ENCODE results near the gene BABAM2. TPM values are rescaled to one million over a fixed set of nuclear protein-coding genes. Genes with fewer than 3 reads are reported as not detected.

The BABAM2 gene
- total RNA-seq, 1 experiment from 2014 or later = 16.3 TPM

DNA sequence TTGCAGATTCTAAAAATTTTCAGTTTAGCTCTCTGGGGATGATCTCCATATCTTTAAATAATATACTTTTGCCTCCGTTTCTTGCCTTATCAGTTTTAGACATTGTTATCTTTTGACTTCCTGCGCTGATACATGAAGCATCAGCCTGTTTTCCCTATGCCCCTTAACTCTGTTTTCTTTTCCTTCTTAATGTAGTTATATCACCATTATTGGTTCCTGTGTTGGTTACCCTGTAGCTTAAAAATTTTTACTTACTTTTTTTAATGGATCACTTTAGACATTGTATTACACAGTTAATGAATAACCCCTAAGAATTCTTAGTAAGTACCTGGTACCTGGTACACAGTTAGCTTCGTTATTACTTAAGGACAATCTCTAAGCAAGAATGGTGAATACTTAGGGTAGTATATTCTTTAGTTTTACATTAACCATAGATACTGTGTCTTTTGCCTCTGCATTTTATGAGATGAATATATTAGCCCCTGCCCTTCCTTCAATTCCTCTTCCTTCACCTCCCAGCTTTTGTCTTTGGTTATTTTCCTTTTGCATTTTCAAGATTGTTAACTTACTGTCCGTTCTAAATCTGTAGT is 40.9 kb downstream of the BABAM2 start:
- no peak overlapping the region for H3K4me3 ChIP-seq (ENCODE audit: low read length)
- no TSS peak for BruUV-seq (replicated peaks)
- H3K9me2 ChIP-seq (replicated peaks; ENCODE audit: low read length) = no peaks in the 10 kb centered on the region
- no peaks in the 10 kb centered on the region for H3K27me3 ChIP-seq (ENCODE audit: low read length)
- H3K4me2 ChIP-seq (ENCODE audit: low read length) = peak overlapping the region; percentile 54
- no peak for TF ChIP-seq EZH2phosphoT487 (IDR thresholded peaks at IDR 0.05; ENCODE audit: borderline replicate concordance, low read length)
- TF ChIP-seq, protein P1, sequence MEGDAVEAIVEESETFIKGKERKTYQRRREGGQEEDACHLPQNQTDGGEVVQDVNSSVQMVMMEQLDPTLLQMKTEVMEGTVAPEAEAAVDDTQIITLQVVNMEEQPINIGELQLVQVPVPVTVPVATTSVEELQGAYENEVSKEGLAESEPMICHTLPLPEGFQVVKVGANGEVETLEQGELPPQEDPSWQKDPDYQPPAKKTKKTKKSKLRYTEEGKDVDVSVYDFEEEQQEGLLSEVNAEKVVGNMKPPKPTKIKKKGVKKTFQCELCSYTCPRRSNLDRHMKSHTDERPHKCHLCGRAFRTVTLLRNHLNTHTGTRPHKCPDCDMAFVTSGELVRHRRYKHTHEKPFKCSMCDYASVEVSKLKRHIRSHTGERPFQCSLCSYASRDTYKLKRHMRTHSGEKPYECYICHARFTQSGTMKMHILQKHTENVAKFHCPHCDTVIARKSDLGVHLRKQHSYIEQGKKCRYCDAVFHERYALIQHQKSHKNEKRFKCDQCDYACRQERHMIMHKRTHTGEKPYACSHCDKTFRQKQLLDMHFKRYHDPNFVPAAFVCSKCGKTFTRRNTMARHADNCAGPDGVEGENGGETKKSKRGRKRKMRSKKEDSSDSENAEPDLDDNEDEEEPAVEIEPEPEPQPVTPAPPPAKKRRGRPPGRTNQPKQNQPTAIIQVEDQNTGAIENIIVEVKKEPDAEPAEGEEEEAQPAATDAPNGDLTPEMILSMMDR (conservative IDR thresholded peaks at IDR 0.05; ENCODE audit: low read depth, low read length) = no peak
- TF ChIP-seq EZH2 (IDR thresholded peaks at IDR 0.05; ENCODE audit: low read length, unreplicated experiment) = no peak
- H3K36me3 ChIP-seq (ENCODE audit: low read depth, low read length) = 0 out of 2 replicates have a peak, but pooled peaks cover 5% of the 10 kb centered on the region
- H3K9me3 ChIP-seq (ENCODE audit: low read length) = no peaks in the 10 kb centered on the region
- no peaks in the 10 kb centered on the region for H3K79me2 ChIP-seq (ENCODE audit: low read length)
- no peak for DNase-seq
- no peak for ATAC-seq
- H3K4me1 ChIP-seq (ENCODE audit: insufficient read depth, low read length) = peaks cover 19% of the 10 kb centered on the region
- intact Hi-C loops (cut with micrococcal nuclease) = no loop called here
- peaks cover 5% of the 10 kb centered on the region for H3F3A ChIP-seq (ENCODE audit: low read length, unreplicated experiment)
- no peak overlapping the region for H3K9ac ChIP-seq (ENCODE audit: low read length)
- CTCF ChIA-PET = no interaction called here
- H4K20me1 ChIP-seq (ENCODE audit: low read length) = no peaks in the 10 kb centered on the region
- no peak overlapping the region for H3K27ac ChIP-seq (ENCODE audit: low read length)
- POLR2A ChIA-PET (ENCODE audit: unreplicated experiment) = interaction anchor here (0.6 kb wide), 1 partner anchor 158 kb away, joined by 3 read pairs; no protein-coding TSS in a partner anchor
- no peak overlapping the region for H2AFZ ChIP-seq (ENCODE audit: low read length)

DNA sequence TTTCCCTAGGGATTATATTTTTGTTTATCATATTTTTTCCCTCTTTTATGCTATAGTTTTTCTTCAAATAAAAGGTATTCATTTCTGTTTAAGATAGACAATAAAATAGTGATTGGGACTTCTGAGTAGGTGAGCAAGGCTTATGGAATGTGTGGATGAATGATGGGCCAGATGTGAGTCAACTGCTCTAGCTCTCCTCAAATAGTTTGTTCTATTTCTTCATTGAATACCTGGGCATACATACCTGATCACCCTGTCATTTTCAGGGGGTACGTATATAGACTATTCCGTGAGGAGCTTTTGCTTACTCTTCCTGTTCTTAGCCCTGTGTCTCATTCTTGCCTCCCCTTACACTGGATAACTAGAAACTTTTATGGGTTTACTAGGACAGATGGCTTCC is 41.9 kb downstream of the BABAM2 start:
- intact Hi-C loops (cut with micrococcal nuclease) = no loop called here
- H3K79me2 ChIP-seq (ENCODE audit: low read length) = no peaks in the 10 kb centered on the region
- H3K4me3 ChIP-seq (ENCODE audit: low read length) = no peak overlapping the region; the same call in 1 of the 2 replicates
- no peaks in the 10 kb centered on the region for H4K20me1 ChIP-seq (ENCODE audit: low read length)
- ChIA-PET CTCF (no interaction called here), POLR2A (ENCODE audit: unreplicated experiment) (no interaction called here)
- peaks cover 5% of the 10 kb centered on the region for H3F3A ChIP-seq (ENCODE audit: low read length, unreplicated experiment)
- H3K27me3 ChIP-seq (ENCODE audit: low read length) = no peaks in the 10 kb centered on the region
- TF ChIP-seq, protein P1 (conservative IDR thresholded peaks at IDR 0.05; ENCODE audit: low read depth, low read length) = no peak
- no peak for TF ChIP-seq EZH2phosphoT487 (IDR thresholded peaks at IDR 0.05; ENCODE audit: borderline replicate concordance, low read length)
- no peak for TF ChIP-seq EZH2 (IDR thresholded peaks at IDR 0.05; ENCODE audit: low read length, unreplicated experiment)
- H3K27ac ChIP-seq (ENCODE audit: low read length) = peak overlapping the region; percentile 63
- no peak overlapping the region for H2AFZ ChIP-seq (ENCODE audit: low read length)
- H3K4me1 ChIP-seq (ENCODE audit: insufficient read depth, low read length) = peaks cover 19% of the 10 kb centered on the region
- no peak overlapping the region for H3K9ac ChIP-seq (ENCODE audit: low read length)
- no peaks in the 10 kb centered on the region for H3K9me3 ChIP-seq (ENCODE audit: low read length)
- peak; percentile 94 for DNase-seq
- ATAC-seq = peak; percentile 99
- H3K4me2 ChIP-seq (ENCODE audit: low read length) = peak overlapping the region; percentile 54
- no peaks in the 10 kb centered on the region for H3K9me2 ChIP-seq (replicated peaks; ENCODE audit: low read length)
- H3K36me3 ChIP-seq (ENCODE audit: low read depth, low read length) = 0 out of 2 replicates have a peak, but pooled peaks cover 5% of the 10 kb centered on the region
- TSS peak; percentile 40 for BruUV-seq (replicated peaks)

DNA sequence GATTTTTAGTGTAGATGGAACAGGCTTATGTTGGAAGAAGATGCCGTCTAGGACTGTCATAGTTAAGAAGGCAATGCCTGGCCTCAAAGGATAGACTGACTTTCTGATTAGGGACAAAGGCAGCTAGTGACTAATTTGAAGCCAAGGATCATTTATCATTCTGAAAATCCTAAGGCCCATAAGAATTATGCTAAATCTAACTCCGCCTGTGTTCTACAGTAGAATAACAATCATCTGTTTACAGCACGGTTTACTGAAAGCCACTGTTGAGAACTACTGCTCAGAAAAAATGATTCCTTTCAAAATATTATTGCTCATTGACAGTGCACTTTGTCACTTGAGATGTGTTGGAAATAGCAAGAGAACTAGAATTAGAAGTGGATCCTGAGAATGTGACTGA is 44.5 kb downstream of the BABAM2 start:
- TF ChIP-seq EZH2 (IDR thresholded peaks at IDR 0.05; ENCODE audit: low read length, unreplicated experiment) (no peak), EZH2phosphoT487 (IDR thresholded peaks at IDR 0.05; ENCODE audit: borderline replicate concordance, low read length) (no peak)
- TF ChIP-seq, protein P1 (conservative IDR thresholded peaks at IDR 0.05; ENCODE audit: low read depth, low read length) = no peak
- Histone ChIP-seq H3K9ac (ENCODE audit: low read length) (no peak overlapping the region), H3K9me3 (ENCODE audit: low read length) (no peaks in the 10 kb centered on the region), H3K27me3 (ENCODE audit: low read length) (no peaks in the 10 kb centered on the region), H3K36me3 (ENCODE audit: low read depth, low read length) (0 out of 2 replicates have a peak, but pooled peaks cover 4% of the 10 kb centered on the region), H3K27ac (ENCODE audit: low read length) (no peak overlapping the region), H2AFZ (ENCODE audit: low read length) (no peak overlapping the region), H3F3A (ENCODE audit: low read length, unreplicated experiment) (peaks cover 5% of the 10 kb centered on the region), H3K4me1 (ENCODE audit: insufficient read depth, low read length) (peaks cover 19% of the 10 kb centered on the region), H4K20me1 (ENCODE audit: low read length) (no peaks in the 10 kb centered on the region), H3K4me3 (ENCODE audit: low read length) (no peak overlapping the region), H3K9me2 (replicated peaks; ENCODE audit: low read length) (no peaks in the 10 kb centered on the region), H3K4me2 (ENCODE audit: low read length) (no peak overlapping the region), H3K79me2 (ENCODE audit: low read length) (no peaks in the 10 kb centered on the region)
- BruUV-seq (replicated peaks) = no TSS peak
- intact Hi-C loops (cut with micrococcal nuclease) = no loop called here
- ChIA-PET POLR2A (ENCODE audit: unreplicated experiment) (no interaction called here), CTCF (no interaction called here)
- DNase-seq (no peak), ATAC-seq (no peak)

Data from PC-3 (cell line).